Ovary (tissue), 3 donors: ENCODE measurements around the gene SH3RF1.
"Not testable (repeated sequence)": the region's sequence is repeated elsewhere in the genome, so short reads cannot be mapped to it uniquely, and the experiment has no call there.

Experiments
- CTCF ChIP-seq, 3 donors: fragments of 450-650 bp in 2 of 3; fragments of 200-600 bp in 1 of 3; IDR thresholded peaks; one replicate each; pipeline versions ENCODE4 v1.5.1 to v1.8.0; 2016 to 2022; ENCODE audit warnings: antibody characterized with exemption in 3 of 3, mild to moderate bottlenecking in 1 of 3
- EP300 ChIP-seq: sonication (generic); formaldehyde crosslinking; IDR thresholded peaks from one replicate; pipeline ENCODE4 v1.6.1; 2017; ENCODE audit warnings: antibody characterized with exemption
- POLR2A ChIP-seq: fragments of 450-650 bp; IDR thresholded peaks from one replicate; pipeline ENCODE4 v1.6.1; 2017; ENCODE audit warnings: antibody characterized with exemption, mild to moderate bottlenecking, moderate library complexity
- donor health status: DM: no; HTN: no; CAD: no.

- not testable (repeated sequence) for TF ChIP-seq CTCF (IDR thresholded peaks at IDR 0.05); POLR2A; EP300
Measured at GRCh38 chr4:169277838-169278237, 7.1 kb upstream of the SH3RF1 start.
